OCI-LY3 (cell line): ENCODE measurements around the gene VPS13D.

Experiments
- EZH2phosphoT487 ChIP-seq: fragments of 200-600 bp; shearing (Covaris generic); IDR thresholded peaks from 2 replicates; pipeline ENCODE4 v1.6.1; 2018; ENCODE audit warnings: antibody characterized with exemption, mixed run types, low read depth
- TF ChIP-seq, protein P1 (sequence below): fragments of 200-600, 300-600 bp; sonication (generic); IDR thresholded peaks from 2 replicates; pipeline ENCODE4 v1.5.1; 2014; ENCODE audit warnings: antibody characterized with exemption, low read length, low read depth

DNA sequence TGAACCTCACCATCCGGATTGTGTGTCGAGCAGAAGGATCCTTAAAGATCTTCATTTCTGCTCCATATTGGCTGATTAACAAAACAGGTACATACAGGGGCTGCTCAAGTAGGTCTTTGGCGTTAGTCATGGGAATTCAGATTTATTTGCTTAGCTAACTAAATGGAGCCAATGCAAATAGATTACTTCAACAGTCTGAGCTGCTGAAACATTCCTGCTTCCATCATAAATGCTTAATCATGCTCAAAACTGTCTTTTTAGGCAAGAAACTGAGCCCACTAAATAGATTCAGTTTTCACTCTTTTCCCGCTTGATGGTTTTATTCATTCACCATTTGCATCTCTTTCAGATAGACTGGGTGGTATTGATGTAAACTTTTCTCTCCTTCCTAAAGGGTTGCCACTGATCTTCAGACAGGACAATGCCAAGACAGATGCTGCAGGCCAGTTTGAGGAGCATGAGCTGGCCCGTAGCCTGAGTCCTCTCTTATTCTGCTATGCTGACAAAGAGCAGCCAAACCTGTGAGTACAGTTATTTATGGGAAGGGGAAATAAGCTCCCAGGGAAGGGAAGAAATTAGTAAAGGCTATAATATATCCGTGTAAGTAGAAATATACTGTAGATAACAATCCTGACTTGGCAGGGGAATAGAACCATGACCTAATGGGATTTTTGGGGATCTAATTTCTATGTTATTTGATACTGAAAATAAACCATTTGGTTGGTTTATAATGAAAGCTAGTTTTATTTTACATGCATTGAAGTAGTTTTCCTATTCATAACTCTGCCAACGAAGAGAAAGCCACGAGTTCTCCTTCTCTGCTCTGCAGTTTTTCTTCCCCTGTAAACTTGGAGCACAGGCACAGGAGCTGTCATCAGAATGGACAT is 126.4 kb downstream of the VPS13D start:
- TF ChIP-seq, protein P1, sequence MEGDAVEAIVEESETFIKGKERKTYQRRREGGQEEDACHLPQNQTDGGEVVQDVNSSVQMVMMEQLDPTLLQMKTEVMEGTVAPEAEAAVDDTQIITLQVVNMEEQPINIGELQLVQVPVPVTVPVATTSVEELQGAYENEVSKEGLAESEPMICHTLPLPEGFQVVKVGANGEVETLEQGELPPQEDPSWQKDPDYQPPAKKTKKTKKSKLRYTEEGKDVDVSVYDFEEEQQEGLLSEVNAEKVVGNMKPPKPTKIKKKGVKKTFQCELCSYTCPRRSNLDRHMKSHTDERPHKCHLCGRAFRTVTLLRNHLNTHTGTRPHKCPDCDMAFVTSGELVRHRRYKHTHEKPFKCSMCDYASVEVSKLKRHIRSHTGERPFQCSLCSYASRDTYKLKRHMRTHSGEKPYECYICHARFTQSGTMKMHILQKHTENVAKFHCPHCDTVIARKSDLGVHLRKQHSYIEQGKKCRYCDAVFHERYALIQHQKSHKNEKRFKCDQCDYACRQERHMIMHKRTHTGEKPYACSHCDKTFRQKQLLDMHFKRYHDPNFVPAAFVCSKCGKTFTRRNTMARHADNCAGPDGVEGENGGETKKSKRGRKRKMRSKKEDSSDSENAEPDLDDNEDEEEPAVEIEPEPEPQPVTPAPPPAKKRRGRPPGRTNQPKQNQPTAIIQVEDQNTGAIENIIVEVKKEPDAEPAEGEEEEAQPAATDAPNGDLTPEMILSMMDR: no peak
- no peak for TF ChIP-seq EZH2phosphoT487
